Peyer's patch (tissue), 4 donors: ENCODE measurements around the gene BMP2K.

Source experiments
- CTCF ChIP-seq, 6 experiments: fragments of 450-650 bp in 4 of 6; fragments of 200-600 bp in 2 of 6; sonication (generic) in 1 of 6; IDR thresholded peaks; one replicate each; pipeline ENCODE4 v1.5.1; 2017 to 2019; ENCODE audit warnings: antibody characterized with exemption in 6 of 6, mild to moderate bottlenecking in 3 of 6, moderate library complexity in 1 of 6
- POLR2A ChIP-seq, 2 donors: fragments of 450-650 bp; IDR thresholded peaks; one replicate each; pipeline ENCODE4 v1.5.1; 2017; ENCODE audit warnings: antibody characterized with exemption in 2 of 2, mild to moderate bottlenecking in 2 of 2, moderate library complexity in 2 of 2

- TF ChIP-seq CTCF (IDR thresholded peaks at IDR 0.05) (no peak), POLR2A (IDR thresholded peaks at IDR 0.05) (no peak)
These were observed 5.8 kb downstream of the BMP2K start for GRCh38 chr4:78781924-78782323.
